H7 (cell line): ENCODE results near the gene LRBA. TPM values are rescaled to one million over a fixed set of nuclear protein-coding genes. Genes with fewer than 3 reads are reported as not detected.
"Not testable (repeated sequence)": the region's sequence is repeated elsewhere in the genome, so short reads cannot be mapped to it uniquely, and the experiment has no call there.

Experiments
- DNase-seq: peaks from one replicate; pipeline ENCODE4 v3.0.0; 2012
- H3K27me3 ChIP-seq: 2 replicates; pipeline ENCODE4 v1.6.0; 2011; ENCODE audit warnings: mild to moderate bottlenecking, low read length; ENCODE audit not compliant: control insufficient read depth, insufficient read depth
- H3K36me3 ChIP-seq: replicated peaks from 2 replicates; pipeline ENCODE4 v1.5.1; 2011; ENCODE audit warnings: low read length; ENCODE audit not compliant: control insufficient read depth, insufficient read depth
- H3K4me3 ChIP-seq: 2 replicates; pipeline ENCODE4 v1.5.1; 2011; ENCODE audit warnings: low read depth, mild to moderate bottlenecking, control low read depth, low read length, moderate library complexity; ENCODE audit not compliant: insufficient read depth
- total RNA-seq: library from RNA; depleted of rRNA; stranded (reverse); fragments of >200 nt; shearing (Covaris generic); gene quantifications from 2 replicates; pipeline ENCODE4 v1.2.3, GENCODE V29; 2014

Gene LRBA
- total RNA-seq, 1 experiment from 2014 or later, result 47.3 TPM

GRCh38 chr4:150997141-150997540, 17.9 kb downstream of the LRBA start:
- no peak overlapping the region for H3K4me3 ChIP-seq
- no peak for DNase-seq
- no peaks in the 10 kb centered on the region for H3K36me3 ChIP-seq
- H3K27me3 ChIP-seq, result no peaks in the 10 kb centered on the region

DNA sequence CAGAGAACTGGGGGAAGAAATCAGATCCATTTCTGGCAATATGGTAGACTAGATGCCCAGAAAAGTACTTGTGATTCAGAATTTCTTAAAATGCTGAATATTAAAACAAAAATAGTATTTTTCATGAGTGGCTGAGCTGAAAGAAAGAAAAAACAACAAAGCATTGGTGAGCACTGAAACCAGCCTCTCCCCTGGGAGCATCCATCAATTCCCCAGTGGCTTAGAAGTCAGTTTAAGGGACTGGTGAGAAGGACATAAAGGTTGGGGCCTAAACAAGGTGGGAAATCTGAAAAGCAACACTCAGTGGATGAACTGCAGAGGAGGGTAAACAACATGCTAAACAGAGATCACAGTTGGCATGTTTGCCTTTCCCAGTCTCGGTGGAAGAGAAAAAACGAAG, 20.4 kb downstream of the LRBA start:
- no peaks in the 10 kb centered on the region for H3K36me3 ChIP-seq
- DNase-seq, result no peak

DNA sequence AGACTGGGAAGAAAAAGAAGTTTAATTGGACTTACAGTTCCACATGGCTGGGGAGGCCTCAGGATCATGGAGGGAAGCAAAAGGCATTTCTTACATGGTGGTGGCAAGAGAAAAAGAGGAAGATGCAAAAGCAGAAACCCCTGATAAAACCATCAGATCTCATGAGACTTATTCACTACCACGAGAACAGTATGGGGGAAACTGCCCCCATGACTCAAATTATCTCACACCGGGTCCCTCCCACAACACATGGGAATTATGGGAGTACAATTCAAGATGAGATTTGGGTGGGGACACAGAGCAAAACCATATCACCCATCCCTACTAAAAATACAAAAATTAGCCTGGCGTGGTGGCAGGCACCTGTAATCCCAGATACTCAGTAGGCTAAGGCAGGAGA, 21.5 kb downstream of the LRBA start:
- not testable (repeated sequence) for H3K27me3 ChIP-seq

More for the DNA sequence above, 20.4 kb downstream of the LRBA start:
- Histone ChIP-seq H3K4me3 (no peak overlapping the region), H3K27me3 (no peaks in the 10 kb centered on the region)

DNA sequence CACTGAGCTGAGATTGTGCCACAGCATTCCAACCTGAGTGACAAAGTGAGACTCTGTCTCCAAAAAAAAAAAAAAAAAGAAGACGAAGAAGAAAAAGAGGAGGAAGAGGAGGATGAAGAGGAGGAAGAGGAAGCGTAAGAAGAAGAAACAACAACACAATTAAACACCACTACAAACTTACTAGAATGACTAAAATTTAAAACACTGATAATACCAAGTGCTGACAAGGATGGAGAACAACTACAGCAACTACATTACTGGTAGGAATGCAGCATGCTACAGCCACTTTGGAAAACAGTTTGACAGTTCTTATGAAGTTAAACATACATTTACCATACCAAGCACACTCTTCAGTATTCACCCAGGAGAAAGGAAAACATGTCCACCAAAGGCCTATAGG, 24.1 kb downstream of the LRBA start:
- Histone ChIP-seq H3K4me3 (no peak overlapping the region), H3K36me3 (no peaks in the 10 kb centered on the region), H3K27me3 (no peaks in the 10 kb centered on the region)
- DNase-seq, result no peak

More for the DNA sequence above, 21.5 kb downstream of the LRBA start:
- H3K36me3 ChIP-seq, DNase-seq, H3K4me3 ChIP-seq: not testable (repeated sequence)

GRCh38 chr4:150990250-150990649, 24.8 kb downstream of the LRBA start:
- Histone ChIP-seq H3K27me3 (no peaks in the 10 kb centered on the region), H3K4me3 (no peak overlapping the region), H3K36me3 (no peaks in the 10 kb centered on the region)
- DNase-seq, result no peak

- no peaks in the 10 kb centered on the region for H3K36me3 ChIP-seq
- DNase-seq, result no peak
- H3K4me3 ChIP-seq, result no peak overlapping the region
- H3K27me3 ChIP-seq, result no peaks in the 10 kb centered on the region
Observed at GRCh38 chr4:150988238-150988637, 26.8 kb downstream of the LRBA start.

- no peak for DNase-seq
- Histone ChIP-seq H3K4me3 (no peak overlapping the region), H3K36me3 (no peaks in the 10 kb centered on the region), H3K27me3 (no peaks in the 10 kb centered on the region)
Observed at GRCh38 chr4:150987204-150987603, 27.9 kb downstream of the LRBA start.

- Histone ChIP-seq H3K4me3 (no peak overlapping the region), H3K36me3 (no peaks in the 10 kb centered on the region), H3K27me3 (no peaks in the 10 kb centered on the region)
- DNase-seq, result no peak
Observed at GRCh38 chr4:150986085-150986484, 29.0 kb downstream of the LRBA start.

- Histone ChIP-seq H3K27me3 (no peaks in the 10 kb centered on the region), H3K4me3 (no peak overlapping the region), H3K36me3 (no peaks in the 10 kb centered on the region)
- DNase-seq, result no peak
Observed at GRCh38 chr4:150983851-150984250, 31.2 kb downstream of the LRBA start.

- Histone ChIP-seq H3K36me3 (no peaks in the 10 kb centered on the region), H3K4me3 (no peak overlapping the region), H3K27me3 (no peaks in the 10 kb centered on the region)
- DNase-seq, result no peak
Observed at GRCh38 chr4:150982557-150983233, 32.4 kb downstream of the LRBA start.

GRCh38 chr4:150978738-150979575, 36.1 kb downstream of the LRBA start:
- Histone ChIP-seq H3K36me3 (no peaks in the 10 kb centered on the region), H3K27me3 (no peaks in the 10 kb centered on the region), H3K4me3 (no peak overlapping the region)
- DNase-seq, result no peak

DNA sequence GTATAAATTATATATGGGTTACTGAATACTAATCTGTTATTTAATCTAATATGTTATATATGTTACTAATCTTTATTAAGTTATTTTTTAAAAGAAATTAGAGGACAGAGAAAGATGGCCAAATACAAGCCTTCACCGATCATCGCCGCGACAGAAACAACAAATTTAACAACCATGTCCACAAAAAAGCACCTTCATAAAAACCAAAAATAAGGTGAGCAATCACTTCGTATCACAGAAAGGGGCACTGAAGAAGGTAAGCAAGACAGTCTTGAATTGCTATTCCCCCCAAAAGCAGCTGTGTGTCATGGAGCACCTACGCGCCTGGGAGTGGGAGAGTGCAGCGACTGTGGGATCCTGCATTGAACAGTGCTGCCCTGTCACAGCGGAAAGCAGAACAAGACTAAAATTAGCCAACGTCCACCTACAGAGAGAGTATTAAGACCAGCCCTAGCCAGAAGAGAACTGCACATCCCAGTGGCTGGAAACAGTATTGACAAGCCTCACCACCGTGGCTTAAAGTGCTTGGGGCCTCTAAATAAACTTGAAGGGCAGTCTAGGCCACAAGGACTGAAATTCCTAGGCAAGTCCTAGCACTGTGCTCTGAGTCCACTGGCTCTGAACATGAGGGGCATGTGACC, 38.5 kb downstream of the LRBA start:
- no peak overlapping the region for H3K4me3 ChIP-seq

DNA sequence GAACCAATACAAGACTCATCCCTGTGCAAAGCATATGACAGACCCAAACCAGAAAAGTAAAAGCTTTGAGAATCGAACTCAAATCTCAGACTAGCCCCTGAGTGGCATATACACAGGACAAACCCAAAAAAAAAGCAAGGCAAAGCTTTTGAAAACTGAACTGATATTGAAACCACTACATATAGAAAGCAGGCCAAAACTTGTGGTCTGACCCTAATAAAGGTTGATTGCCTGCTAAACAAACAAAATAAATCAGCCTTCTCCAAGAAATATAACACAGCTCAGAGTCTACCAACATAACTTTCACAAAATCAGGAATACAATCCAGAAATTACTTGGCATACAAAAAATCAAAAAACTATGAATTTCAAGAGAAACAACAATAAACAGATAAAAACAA, 40.3 kb downstream of the LRBA start:
- no peaks in the 10 kb centered on the region for H3K36me3 ChIP-seq
- H3K4me3 ChIP-seq, result no peak overlapping the region
- H3K27me3 ChIP-seq, result no peaks in the 10 kb centered on the region
- no peak for DNase-seq

More for the DNA sequence above, 38.5 kb downstream of the LRBA start:
- peak; percentile 44 for DNase-seq
- no peaks in the 10 kb centered on the region for H3K36me3 ChIP-seq
- no peaks in the 10 kb centered on the region for H3K27me3 ChIP-seq

DNA sequence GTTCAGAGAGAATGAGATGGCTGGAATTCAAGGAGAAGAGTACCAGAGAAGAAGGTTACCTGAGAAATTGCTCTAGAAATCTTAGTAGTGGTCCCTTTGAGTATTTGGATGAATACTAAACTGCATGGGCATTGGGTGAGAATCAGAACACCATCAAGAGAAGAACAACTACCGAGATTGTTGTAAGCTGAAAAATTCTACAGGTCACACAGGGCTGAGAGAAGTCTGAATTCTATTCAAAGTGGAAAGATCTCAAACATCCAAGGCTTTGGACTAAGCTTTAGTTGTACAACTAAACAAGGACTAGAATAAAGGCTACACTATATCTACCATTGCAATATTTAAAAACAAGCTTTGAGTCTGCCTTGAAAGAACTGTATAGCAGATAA, 40.8 kb downstream of the LRBA start:
- H3K4me3 ChIP-seq, result no peak overlapping the region
- no peaks in the 10 kb centered on the region for H3K27me3 ChIP-seq
- H3K36me3 ChIP-seq, result no peaks in the 10 kb centered on the region
- DNase-seq, result no peak
